ENCODE data around the gene TANGO2.

TANGO2 gene

GRCh38 chr22:20052309-20053259 is 31.7 kb downstream of the TANGO2 start:
- DNase-seq, result no peak

GRCh38 chr22:20053407-20054033 is 32.6 kb downstream of the TANGO2 start:
- DNase-seq, result no peak

DNA sequence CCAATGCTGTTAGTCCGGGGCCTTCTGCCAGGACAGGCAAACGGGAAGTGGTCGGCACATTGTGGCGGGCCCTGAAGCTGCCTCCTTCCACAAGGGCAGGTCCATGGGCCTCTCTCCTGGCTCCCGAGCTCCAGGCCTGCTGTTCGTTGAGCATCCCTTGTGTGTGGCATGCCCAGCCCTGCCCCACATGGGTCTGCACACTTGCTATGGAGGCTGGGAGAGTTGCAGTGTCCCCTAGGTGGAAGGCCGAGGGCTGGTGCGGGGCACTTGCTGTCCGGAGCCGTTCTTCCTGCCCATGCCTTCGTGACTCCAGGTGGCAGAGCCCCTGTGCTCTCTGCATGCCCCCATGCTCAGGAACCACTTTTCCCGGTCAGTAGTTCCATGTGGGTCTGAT is 33.1 kb downstream of the TANGO2 start:
- no peak for DNase-seq

DNA sequence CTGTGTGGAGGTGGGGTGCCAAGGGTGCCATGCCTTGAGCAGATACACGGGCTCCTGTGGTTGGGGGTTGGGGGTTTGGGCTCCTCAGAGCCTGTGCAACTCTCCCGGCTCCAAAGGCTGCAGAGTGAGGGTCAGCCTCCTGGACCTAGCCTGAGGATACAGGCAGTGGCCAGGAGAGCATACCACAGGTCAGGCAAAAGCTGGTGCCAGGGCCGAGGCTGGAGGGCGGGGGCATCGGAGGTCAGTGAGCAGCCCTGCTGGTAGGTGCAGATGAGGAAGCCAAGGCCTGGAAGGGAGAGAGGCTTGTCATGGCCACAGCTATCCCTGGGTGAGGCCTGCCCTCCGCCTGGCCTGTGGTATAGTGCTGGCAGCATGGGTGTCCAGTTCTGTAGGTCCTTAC is 33.6 kb downstream of the TANGO2 start:
- DNase-seq, result no peak

GRCh38 chr22:20055144-20055543 is 34.2 kb downstream of the TANGO2 start:
- DNase-seq, result no peak

DNA sequence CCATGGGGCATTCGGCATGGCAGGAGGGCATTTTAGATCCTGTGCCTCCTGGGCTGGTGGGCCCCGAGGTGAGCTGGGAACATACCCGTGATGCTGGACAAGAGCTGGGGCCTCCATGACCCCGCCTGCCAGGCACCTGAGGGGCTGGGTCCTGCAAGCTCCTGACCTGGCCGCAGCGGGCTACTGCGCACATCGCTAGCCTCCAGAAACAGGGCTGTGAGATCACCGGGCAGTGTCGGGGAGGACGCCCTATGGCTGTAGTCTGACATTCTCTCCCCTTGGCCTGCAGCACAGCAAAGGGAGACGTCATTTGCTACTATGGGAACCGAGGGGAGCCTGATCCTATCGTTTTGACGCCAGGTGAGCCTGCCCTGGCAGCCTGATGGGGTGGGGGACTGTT is 34.7 kb downstream of the TANGO2 start:
- no peak for DNase-seq

DNA sequence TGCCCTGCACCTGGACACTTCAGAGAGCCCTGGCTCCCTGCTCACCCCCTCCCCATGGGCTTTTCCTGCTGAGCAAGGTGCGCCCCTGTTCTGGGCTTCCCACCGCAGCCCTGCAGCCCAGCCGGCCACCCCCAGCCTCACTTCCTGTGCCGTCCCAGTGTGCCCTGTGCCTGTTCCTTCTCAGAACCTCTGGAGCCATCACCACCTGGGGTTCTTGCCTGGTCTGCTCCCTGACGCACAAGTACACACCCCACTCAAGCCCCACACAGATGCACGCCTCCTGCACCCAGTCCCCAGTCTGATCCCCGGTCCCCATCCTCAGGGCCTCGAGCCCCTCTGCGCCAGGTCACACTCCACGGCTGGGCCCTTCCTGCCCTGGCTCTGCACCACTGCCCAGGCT is 35.3 kb downstream of the TANGO2 start:
- DNase-seq, result no peak

GRCh38 chr22:20056696-20057386 is 35.9 kb downstream of the TANGO2 start:
- no peak for DNase-seq

- DNase-seq, result no peak
These were observed 36.8 kb downstream of the TANGO2 start for GRCh38 chr22:20057596-20058268.

- no peak for DNase-seq
These were observed 38.3 kb downstream of the TANGO2 start for GRCh38 chr22:20058989-20059770.

GRCh38 chr22:20060700-20061480 is 40.0 kb downstream of the TANGO2 start:
- no peak for DNase-seq

GRCh38 chr22:20061481-20061861 is 40.6 kb downstream of the TANGO2 start:
- DNase-seq, result no peak

GRCh38 chr22:20062043-20062765 is 41.3 kb downstream of the TANGO2 start:
- DNase-seq, result no peak

DNA sequence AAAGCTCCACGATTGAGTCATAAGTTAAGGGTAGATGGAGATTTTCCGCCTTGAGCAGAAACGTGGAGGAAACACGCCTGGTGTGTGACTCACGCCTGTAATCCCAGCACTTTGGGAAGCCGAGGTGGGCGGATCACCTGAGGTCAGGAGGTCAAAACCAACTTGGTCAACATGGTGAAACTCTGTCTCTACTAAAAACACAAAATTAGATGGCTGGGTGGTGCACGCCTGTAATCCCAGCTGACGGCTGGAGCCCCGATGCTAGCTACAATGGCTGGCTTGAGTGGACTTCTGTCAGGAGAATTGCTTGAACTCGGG is 41.8 kb downstream of the TANGO2 start:
- no peak for DNase-seq

- DNase-seq, result no peak
These were observed 42.6 kb downstream of the TANGO2 start for GRCh38 chr22:20063271-20064139.

DNA sequence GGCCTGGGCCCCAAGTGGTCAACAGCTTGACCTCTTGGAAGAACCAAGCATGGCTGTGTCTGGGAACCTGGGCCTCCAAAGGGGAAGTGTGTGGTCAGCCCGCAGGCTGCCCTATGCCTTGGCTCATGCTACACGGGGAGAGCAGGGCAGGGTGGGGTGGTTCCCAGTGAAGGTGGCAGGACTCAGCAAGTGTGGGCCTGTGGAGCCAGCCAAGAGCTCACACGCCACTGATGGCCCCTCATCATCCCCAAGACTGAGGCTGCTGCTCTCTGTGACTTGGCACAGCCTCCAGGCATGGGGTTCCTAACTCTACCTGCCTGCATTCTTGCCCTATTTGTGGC is 43.2 kb downstream of the TANGO2 start:
- DNase-seq, result no peak

DNA sequence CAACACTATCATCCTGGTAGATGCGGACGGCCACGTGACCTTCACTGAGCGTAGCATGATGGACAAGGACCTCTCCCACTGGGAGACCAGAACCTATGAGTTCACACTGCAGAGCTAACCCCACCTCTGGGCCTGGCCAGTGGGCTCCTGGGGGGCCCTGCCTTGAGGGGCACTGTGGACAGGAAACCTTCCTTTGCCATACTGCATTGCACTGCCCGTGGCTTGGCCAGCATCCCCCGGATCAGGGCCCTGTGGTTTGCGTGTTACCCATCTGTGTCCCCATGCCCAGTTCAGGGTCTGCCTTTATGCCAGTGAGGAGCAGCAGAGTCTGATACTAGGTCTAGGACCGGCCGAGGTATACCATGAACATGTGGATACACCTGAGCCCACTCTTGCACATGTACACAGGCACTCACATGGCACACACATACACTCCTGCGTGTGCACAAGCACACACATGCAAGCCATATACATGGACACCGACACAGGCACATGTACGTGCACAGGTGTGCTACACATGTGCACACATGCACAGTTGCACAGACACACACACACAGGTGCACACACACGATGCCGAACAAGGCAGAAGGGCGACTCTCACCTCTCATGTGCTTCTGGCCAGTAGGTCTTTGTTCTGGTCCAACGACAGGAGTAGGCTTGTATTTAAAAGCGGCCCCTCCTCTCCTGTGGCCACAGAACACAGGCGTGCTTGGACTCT is 43.8 kb downstream of the TANGO2 start:
- DNase-seq, result no peak

GRCh38 chr22:20065896-20066616 is 45.1 kb downstream of the TANGO2 start:
- DNase-seq, result no peak

All from stimulated activated CD4-positive, alpha-beta T cell treated with anti-CD3 and anti-CD28 coated beads, Interleukin-2, amount 100 ng/mL, for 24 hours (primary cell).